ENCODE measurements around the gene RBFOX1. TPM values are rescaled to one million over a fixed set of nuclear protein-coding genes. Genes with fewer than 3 reads are reported as not detected.

RBFOX1 gene
- total and polyA plus RNA-seq, 11 donors = 13.4 to 68.1 (median 48.2) TPM

DNA sequence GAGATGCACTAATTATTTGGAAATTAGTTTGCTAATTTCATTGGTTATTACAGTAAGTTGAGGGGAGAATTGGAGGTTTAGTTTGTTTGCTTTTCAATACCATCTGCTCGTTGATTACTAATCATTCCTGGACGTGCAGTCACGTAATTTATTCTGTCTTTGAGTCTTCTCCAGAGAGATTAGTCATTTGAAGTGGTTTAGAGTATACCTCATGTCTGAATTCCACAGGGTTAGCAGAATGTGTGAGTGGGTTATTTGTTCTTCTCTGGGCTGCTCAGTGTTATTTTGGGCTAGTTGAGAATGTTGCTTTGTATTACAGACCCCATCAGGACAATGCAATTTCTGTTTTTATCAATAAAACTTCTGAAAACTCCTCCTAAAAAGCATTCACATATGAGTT lies 265.0 kb downstream of the RBFOX1 start:
- Histone ChIP-seq H3K9me3 (no peaks in the 10 kb centered on the region), H3K27ac (no peak overlapping the region), H3K4me3 (no peak overlapping the region), H3K36me3 (no peaks in the 10 kb centered on the region), H3K4me1 (peaks cover 0 to 30% (median 8%) of the 10 kb centered on the region in 12 donors), H3K27me3 (no peaks in the 10 kb centered on the region)
- ATAC-seq = no peak
- intact Hi-C loops (cut with DNase I) = no loop called here
- DNase-seq = no peak
- WGBS, 4 donors = 19 to 27% (median 24%) methylated on average over 3 of the region's 3 CpGs
- TF ChIP-seq, protein P1, sequence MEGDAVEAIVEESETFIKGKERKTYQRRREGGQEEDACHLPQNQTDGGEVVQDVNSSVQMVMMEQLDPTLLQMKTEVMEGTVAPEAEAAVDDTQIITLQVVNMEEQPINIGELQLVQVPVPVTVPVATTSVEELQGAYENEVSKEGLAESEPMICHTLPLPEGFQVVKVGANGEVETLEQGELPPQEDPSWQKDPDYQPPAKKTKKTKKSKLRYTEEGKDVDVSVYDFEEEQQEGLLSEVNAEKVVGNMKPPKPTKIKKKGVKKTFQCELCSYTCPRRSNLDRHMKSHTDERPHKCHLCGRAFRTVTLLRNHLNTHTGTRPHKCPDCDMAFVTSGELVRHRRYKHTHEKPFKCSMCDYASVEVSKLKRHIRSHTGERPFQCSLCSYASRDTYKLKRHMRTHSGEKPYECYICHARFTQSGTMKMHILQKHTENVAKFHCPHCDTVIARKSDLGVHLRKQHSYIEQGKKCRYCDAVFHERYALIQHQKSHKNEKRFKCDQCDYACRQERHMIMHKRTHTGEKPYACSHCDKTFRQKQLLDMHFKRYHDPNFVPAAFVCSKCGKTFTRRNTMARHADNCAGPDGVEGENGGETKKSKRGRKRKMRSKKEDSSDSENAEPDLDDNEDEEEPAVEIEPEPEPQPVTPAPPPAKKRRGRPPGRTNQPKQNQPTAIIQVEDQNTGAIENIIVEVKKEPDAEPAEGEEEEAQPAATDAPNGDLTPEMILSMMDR (IDR thresholded peaks at IDR 0.05) = no peak
- TF ChIP-seq POLR2A (IDR thresholded peaks at IDR 0.05) = no peak

DNA sequence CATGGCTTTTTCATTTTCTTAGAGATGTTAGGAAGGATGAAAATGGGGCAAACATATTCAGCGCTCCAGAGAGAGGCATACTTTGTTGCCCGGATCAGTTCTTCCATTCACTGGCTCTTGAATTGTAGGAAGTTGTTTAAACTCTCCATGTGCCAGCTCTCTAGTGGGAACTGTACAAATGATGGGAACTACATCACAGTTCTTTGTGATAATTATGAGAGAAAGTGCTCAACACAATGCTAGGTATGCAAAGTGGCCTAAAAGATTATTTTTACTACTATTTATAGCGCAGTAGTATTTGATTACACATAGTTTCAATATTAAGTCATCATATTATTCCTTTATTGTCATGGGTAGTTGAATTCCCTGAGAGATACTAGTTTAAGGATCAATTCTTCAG lies 268.5 kb downstream of the RBFOX1 start:
- H3K36me3 ChIP-seq = no peaks in the 10 kb centered on the region
- H3K27me3 ChIP-seq = no peaks in the 10 kb centered on the region
- intact Hi-C loops (cut with DNase I) = no loop called here
- DNase-seq = no peak
- H3K9me3 ChIP-seq = no peaks in the 10 kb centered on the region
- ATAC-seq = peak; percentile 72 to 93 (median 84)
- peak overlapping the region in 4 of 12 donors; percentile 15 to 68 (median 50) for H3K27ac ChIP-seq
- TF ChIP-seq, protein P1 (IDR thresholded peaks at IDR 0.05) = no peak
- TF ChIP-seq POLR2A (IDR thresholded peaks at IDR 0.05) = no peak
- WGBS, 4 donors = 29 to 53% (median 40%) methylated on average over 3 of the region's 3 CpGs
- H3K4me3 ChIP-seq = no peak overlapping the region
- H3K4me1 ChIP-seq = peaks cover 0 to 30% (median 8%) of the 10 kb centered on the region in 12 donors

DNA sequence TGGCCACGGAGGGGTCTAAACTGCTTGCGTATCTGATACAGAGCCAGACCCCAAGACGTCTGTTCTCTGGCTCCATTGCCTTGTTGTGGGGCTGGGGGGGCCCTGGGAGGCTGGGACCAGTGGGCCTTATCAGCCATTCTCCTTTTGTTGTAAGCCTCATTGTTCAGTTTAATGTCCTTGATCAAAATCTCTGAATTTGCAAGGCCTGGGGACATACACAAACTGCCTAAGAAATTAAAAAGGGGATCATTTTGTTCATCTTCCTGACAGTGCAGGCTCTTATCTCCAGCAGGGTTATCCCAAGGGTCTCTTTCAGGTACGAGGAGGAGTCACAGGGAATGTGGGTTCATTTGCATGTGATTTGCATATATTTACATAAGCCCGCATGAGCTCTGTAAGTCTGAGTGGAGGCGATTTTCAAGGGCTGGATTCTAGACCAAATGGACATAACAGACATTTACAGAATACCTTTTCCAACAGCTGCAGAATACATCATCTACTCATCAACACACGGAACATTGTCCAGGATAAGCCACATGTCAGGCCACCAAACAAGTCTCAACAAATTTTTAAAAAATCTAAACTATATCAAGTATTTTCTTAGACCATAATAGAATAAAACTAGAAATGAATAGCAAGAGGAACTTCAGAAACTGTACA lies 269.8 kb downstream of the RBFOX1 start:
- ATAC-seq = no peak
- intact Hi-C loops (cut with DNase I) = no loop called here
- no peak for DNase-seq
- Histone ChIP-seq H3K9me3 (no peaks in the 10 kb centered on the region), H3K36me3 (no peaks in the 10 kb centered on the region), H3K4me3 (no peak overlapping the region), H3K4me1 (peaks cover 0 to 30% (median 8%) of the 10 kb centered on the region in 12 donors), H3K27me3 (no peaks in the 10 kb centered on the region), H3K27ac (peak overlapping the region in 2 of 12 donors; percentile 49)
- TF ChIP-seq, protein P1 (IDR thresholded peaks at IDR 0.05) = no peak
- no peak for TF ChIP-seq POLR2A (IDR thresholded peaks at IDR 0.05)
- 56 to 75% (median 68%) methylated on average over 7 of the region's 7 CpGs for WGBS, 4 donors

DNA sequence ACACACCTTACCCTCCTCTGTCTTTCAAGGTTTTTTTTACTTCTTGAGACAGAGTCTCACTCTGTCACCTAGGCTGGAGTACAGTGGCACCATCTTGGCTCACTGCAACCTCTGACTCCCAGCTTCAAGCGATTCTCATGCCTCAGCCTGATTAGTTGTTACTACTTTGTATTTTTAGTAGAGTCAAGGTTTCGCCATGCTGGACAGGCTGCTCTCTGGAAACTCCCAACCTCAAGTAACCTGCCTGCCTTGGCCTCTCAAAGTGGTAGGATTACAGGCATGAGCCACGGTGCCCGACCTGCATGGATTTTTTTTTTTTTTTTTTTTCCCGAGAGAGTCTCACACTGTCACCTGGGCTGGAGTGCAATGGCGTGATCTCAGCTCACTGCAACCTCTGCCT lies 273.2 kb downstream of the RBFOX1 start:
- peak in 1 of 5 donors; percentile 21 for DNase-seq
- peak in 3 of 4 donors; percentile 23 to 77 (median 71) for ATAC-seq
- TF ChIP-seq POLR2A (IDR thresholded peaks at IDR 0.05) = no peak
- TF ChIP-seq, protein P1 (IDR thresholded peaks at IDR 0.05) = no peak
- no peaks in the 10 kb centered on the region for H3K27me3 ChIP-seq
- intact Hi-C loops (cut with DNase I) = no loop called here
- H3K4me1 ChIP-seq = peaks cover 0 to 12% (median under 1%) of the 10 kb centered on the region in 12 donors
- H3K9me3 ChIP-seq = no peaks in the 10 kb centered on the region
- 54 to 74% (median 69%) methylated on average over 6 of the region's 6 CpGs for WGBS, 4 donors
- no peaks in the 10 kb centered on the region for H3K36me3 ChIP-seq
- peak overlapping the region in 4 of 12 donors; percentile 3 to 49 (median 13) for H3K27ac ChIP-seq
- H3K4me3 ChIP-seq = no peak overlapping the region

Data from heart left ventricle (tissue), 16 donors.